Cardiac muscle cell (in vitro differentiated cells and primary cell): ENCODE results near the gene LSMEM2. TPM values are rescaled to one million over a fixed set of nuclear protein-coding genes. Genes with fewer than 3 reads are reported as not detected.

Experiments used
- DNase-seq, 2 donors: peaks; one replicate each; pipeline versions ENCODE4 v3.0.0 to v3.0.0-alpha.2; 2010 to 2017; ENCODE audit warnings: low read depth in 1 of 2, low spot score in 1 of 2
- H3K27ac ChIP-seq: fragments of 200-600 bp; sonication (generic); 2 replicates; pipeline ENCODE4 v1.5.1; 2016
- H3K27me3 ChIP-seq: fragments of 200-600 bp; sonication (generic); 2 replicates; pipeline ENCODE4 v1.6.0; 2016; ENCODE audit warnings: control low read depth
- H3K36me3 ChIP-seq: fragments of 200-600 bp; sonication (generic); 2 replicates; pipeline ENCODE4 v1.5.1; 2016; ENCODE audit warnings: control low read depth
- H3K4me1 ChIP-seq: fragments of 200-600 bp; sonication (generic); 2 replicates; pipeline ENCODE4 v1.8.1; 2017; ENCODE audit warnings: low read depth, mild to moderate bottlenecking, mixed run types
- H3K4me3 ChIP-seq: fragments of 200-600 bp; sonication (generic); 2 replicates; pipeline ENCODE4 v1.5.1; 2016; ENCODE audit warnings: mild to moderate bottlenecking
- H3K9me3 ChIP-seq: fragments of 200-600 bp; sonication (generic); 2 replicates; pipeline ENCODE4 v1.5.1; 2017; ENCODE audit warnings: low read depth, mild to moderate bottlenecking, control low read depth
- polyA plus RNA-seq: library from polyadenylated mRNA; unstranded; fragments of >200 nt; fragmentation: Nextera tagmentation; extraction: Ambion mirVana; gene quantifications from 2 replicates; pipeline ENCODE4 v1.2.1, GENCODE V29; 2016
- total RNA-seq: library from RNA; depleted of rRNA; stranded (reverse); fragments of >200 nt; gene quantifications from 2 replicates; pipeline ENCODE4 v1.2.3, GENCODE V29; 2016
- TF ChIP-seq, protein P1 (sequence below): IDR thresholded peaks from 2 replicates; pipeline ENCODE4 v1.5.1; 2012; ENCODE audit warnings: low read depth, mild to moderate bottlenecking, low read length

The LSMEM2 gene
- total and polyA plus RNA-seq, 2 experiments from 2014 or later: 18.1 to 29.2 TPM

DNA sequence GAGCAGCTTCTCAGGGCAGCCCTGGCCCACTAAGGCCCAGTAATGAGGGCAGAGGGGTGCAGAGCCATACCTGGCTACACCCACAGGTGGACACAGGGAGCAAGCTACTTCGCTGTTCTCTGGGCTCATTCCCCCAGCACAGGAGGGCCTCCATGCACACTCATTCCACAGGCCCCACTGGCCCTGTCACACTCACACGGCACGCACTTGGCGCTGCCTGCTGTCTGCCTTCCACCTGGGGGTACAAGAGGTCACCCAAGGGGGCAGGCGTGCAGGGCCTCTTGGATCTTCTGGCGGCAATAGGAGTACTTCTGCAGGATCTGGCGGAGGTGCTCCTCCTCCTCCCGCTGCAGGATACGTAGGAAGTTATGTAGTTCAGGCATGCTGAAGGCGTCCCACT is 51.4 kb downstream of the LSMEM2 start:
- H3K9me3 ChIP-seq: no peaks in the 10 kb centered on the region
- no peaks in the 10 kb centered on the region for H3K27me3 ChIP-seq
- H3K27ac ChIP-seq: no peak overlapping the region
- no peak for DNase-seq
- H3K4me1 ChIP-seq: peaks cover 6% of the 10 kb centered on the region
- H3K4me3 ChIP-seq: no peak overlapping the region
- TF ChIP-seq, protein P1, sequence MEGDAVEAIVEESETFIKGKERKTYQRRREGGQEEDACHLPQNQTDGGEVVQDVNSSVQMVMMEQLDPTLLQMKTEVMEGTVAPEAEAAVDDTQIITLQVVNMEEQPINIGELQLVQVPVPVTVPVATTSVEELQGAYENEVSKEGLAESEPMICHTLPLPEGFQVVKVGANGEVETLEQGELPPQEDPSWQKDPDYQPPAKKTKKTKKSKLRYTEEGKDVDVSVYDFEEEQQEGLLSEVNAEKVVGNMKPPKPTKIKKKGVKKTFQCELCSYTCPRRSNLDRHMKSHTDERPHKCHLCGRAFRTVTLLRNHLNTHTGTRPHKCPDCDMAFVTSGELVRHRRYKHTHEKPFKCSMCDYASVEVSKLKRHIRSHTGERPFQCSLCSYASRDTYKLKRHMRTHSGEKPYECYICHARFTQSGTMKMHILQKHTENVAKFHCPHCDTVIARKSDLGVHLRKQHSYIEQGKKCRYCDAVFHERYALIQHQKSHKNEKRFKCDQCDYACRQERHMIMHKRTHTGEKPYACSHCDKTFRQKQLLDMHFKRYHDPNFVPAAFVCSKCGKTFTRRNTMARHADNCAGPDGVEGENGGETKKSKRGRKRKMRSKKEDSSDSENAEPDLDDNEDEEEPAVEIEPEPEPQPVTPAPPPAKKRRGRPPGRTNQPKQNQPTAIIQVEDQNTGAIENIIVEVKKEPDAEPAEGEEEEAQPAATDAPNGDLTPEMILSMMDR: no peak
- peaks cover 31% of the 10 kb centered on the region for H3K36me3 ChIP-seq

GRCh38 chr3:50331364-50331907 is 52.5 kb downstream of the LSMEM2 start:
- no peak overlapping the region for H3K4me3 ChIP-seq
- no peak for DNase-seq
- no peaks in the 10 kb centered on the region for H3K9me3 ChIP-seq
- peaks cover 31% of the 10 kb centered on the region for H3K36me3 ChIP-seq
- no peak overlapping the region for H3K27ac ChIP-seq
- H3K27me3 ChIP-seq: no peaks in the 10 kb centered on the region
- H3K4me1 ChIP-seq: peaks cover 10% of the 10 kb centered on the region
- TF ChIP-seq, protein P1: no peak

DNA sequence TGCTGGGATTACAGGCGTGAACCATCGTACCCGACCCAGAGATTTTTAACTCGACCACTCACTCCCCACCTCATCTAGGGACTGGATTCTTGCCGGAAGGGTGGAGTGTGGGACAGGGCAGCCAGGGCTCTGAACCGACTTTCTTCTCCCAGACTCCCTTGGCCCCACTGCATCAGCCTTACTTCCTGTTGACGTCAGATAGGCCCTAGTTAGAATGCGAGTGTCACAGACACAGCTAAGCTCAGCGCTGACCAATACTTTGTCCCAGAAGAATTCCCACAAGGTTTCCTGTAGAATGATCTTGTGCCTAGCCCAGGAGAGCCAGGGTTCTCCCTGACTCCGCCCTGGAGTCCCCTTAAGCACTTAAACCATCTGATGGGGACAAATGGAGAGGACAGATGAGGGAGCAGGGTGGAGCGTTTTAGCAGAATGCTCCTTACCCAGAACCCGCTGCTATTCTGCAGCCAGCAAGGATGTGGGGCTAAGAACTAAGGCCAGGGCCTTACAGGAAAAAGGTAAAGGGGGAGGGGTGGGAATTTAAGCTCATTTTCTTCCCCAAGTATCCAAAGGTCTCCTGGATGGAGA is 54.9 kb downstream of the LSMEM2 start:
- TF ChIP-seq, protein P1: no peak
- Histone ChIP-seq H3K27me3 (no peaks in the 10 kb centered on the region), H3K4me1 (peaks cover 11% of the 10 kb centered on the region), H3K4me3 (no peak overlapping the region), H3K36me3 (peaks cover 31% of the 10 kb centered on the region), H3K9me3 (no peaks in the 10 kb centered on the region), H3K27ac (peak overlapping the region; percentile 9)
- peak in 1 of 2 donors; percentile 89 for DNase-seq

GRCh38 chr3:50334339-50335075 is 55.6 kb downstream of the LSMEM2 start:
- Histone ChIP-seq H3K4me1 (peaks cover 11% of the 10 kb centered on the region), H3K36me3 (peaks cover 27% of the 10 kb centered on the region), H3K27me3 (peaks cover 3% of the 10 kb centered on the region), H3K27ac (peak overlapping the region; percentile 9), H3K9me3 (no peaks in the 10 kb centered on the region), H3K4me3 (no peak overlapping the region)
- no peak for DNase-seq
- TF ChIP-seq, protein P1: no peak

- no peak for DNase-seq
- Histone ChIP-seq H3K4me3 (peak overlapping the region; percentile 59), H3K36me3 (peaks cover 6% of the 10 kb centered on the region), H3K27me3 (peaks cover 24% of the 10 kb centered on the region), H3K9me3 (no peaks in the 10 kb centered on the region), H3K4me1 (peaks cover 11% of the 10 kb centered on the region), H3K27ac (peak overlapping the region; percentile 87)
- TF ChIP-seq, protein P1: no peak
Observed at GRCh38 chr3:50336452-50337174, 57.7 kb downstream of the LSMEM2 start.
